Stimulated activated naive B cell treated with anti-CD40 and anti-IgM and Interleukin-4, amounts not matched to agents 10 μg/mL and 1 μg/mL and 100 μg/mL, for 72 hours (primary cell): ENCODE data around the gene NDST4.

Experiments
- ATAC-seq, 2 donors: fragments of 150-1000 bp; cut with Tn5 transposase; replicated peaks; 2 replicates each; pipeline ENCODE4 v1.10.0; 2021; ENCODE audit warnings: moderate library complexity in 1 of 2
- DNase-seq: peaks from one replicate; pipeline ENCODE4 v3.0.0; 2021
- H3K27ac Mint-ChIP-seq: one replicate; pipeline ENCODE4 v1.8.0; 2022; ENCODE audit warnings: mild to moderate bottlenecking, mixed read lengths
- H3K27me3 Mint-ChIP-seq, 2 donors: one replicate each; pipeline ENCODE4 v1.8.0; 2022; ENCODE audit warnings: mixed read lengths in 2 of 2
- H3K36me3 Mint-ChIP-seq, 2 donors: one replicate each; pipeline ENCODE4 v1.8.0; 2022; ENCODE audit warnings: mixed read lengths in 2 of 2, mild to moderate bottlenecking in 1 of 2
- H3K4me1 Mint-ChIP-seq, 2 donors: one replicate each; pipeline ENCODE4 v1.8.0; 2022; ENCODE audit warnings: mixed read lengths in 2 of 2, mild to moderate bottlenecking in 1 of 2
- H3K4me3 Mint-ChIP-seq, 2 donors: one replicate each; pipeline ENCODE4 v1.8.0; 2022; ENCODE audit warnings: mild to moderate bottlenecking in 2 of 2, mixed read lengths in 2 of 2, moderate library complexity in 1 of 2
- H3K9me3 Mint-ChIP-seq, 2 donors: one replicate each; pipeline ENCODE4 v1.8.0; 2022; ENCODE audit warnings: mixed read lengths in 2 of 2, mild to moderate bottlenecking in 1 of 2

The NDST4 gene

GRCh38 chr4:115108850-115109249, 4.6 kb downstream of the NDST4 start:
- Mint-ChIP-seq H3K27me3 (no peaks in the 10 kb centered on the region), H3K4me3 (no peak overlapping the region), H3K9me3 (no peaks in the 10 kb centered on the region), H3K4me1 (no peaks in the 10 kb centered on the region), H3K27ac (no peak overlapping the region), H3K36me3 (no peaks in the 10 kb centered on the region)
- DNase-seq: no peak
- no peak for ATAC-seq

- Mint-ChIP-seq H3K9me3 (no peaks in the 10 kb centered on the region), H3K27ac (no peak overlapping the region), H3K4me1 (no peaks in the 10 kb centered on the region), H3K4me3 (no peak overlapping the region), H3K27me3 (no peaks in the 10 kb centered on the region), H3K36me3 (no peaks in the 10 kb centered on the region)
- ATAC-seq (no peak), DNase-seq (no peak)
Observed at GRCh38 chr4:115107411-115107810, 6.0 kb downstream of the NDST4 start.

- H3K4me1 Mint-ChIP-seq: no peaks in the 10 kb centered on the region
- DNase-seq (no peak), ATAC-seq (no peak)
- no peaks in the 10 kb centered on the region for H3K27me3 Mint-ChIP-seq
- H3K36me3 Mint-ChIP-seq: no peaks in the 10 kb centered on the region
- no peaks in the 10 kb centered on the region for H3K9me3 Mint-ChIP-seq
- no peak overlapping the region for H3K4me3 Mint-ChIP-seq
- no peak overlapping the region for H3K27ac Mint-ChIP-seq
Observed at GRCh38 chr4:115101675-115102074, 11.7 kb downstream of the NDST4 start.

GRCh38 chr4:115090483-115091075, 22.8 kb downstream of the NDST4 start:
- H3K27me3 Mint-ChIP-seq: no peaks in the 10 kb centered on the region
- H3K4me3 Mint-ChIP-seq: no peak overlapping the region
- no peaks in the 10 kb centered on the region for H3K9me3 Mint-ChIP-seq
- H3K4me1 Mint-ChIP-seq: no peaks in the 10 kb centered on the region
- H3K36me3 Mint-ChIP-seq: no peaks in the 10 kb centered on the region
- no peak overlapping the region for H3K27ac Mint-ChIP-seq
- DNase-seq (no peak), ATAC-seq (peak in 1 of 2 donors; percentile 36)

GRCh38 chr4:115082633-115083032, 30.8 kb downstream of the NDST4 start:
- H3K4me3 Mint-ChIP-seq: no peak overlapping the region
- H3K27ac Mint-ChIP-seq: no peak overlapping the region
- ATAC-seq: no peak
- DNase-seq: no peak
- H3K36me3 Mint-ChIP-seq: no peaks in the 10 kb centered on the region
- peaks cover 7 to 8% of the 10 kb centered on the region in 2 donors for H3K9me3 Mint-ChIP-seq
- no peaks in the 10 kb centered on the region for H3K4me1 Mint-ChIP-seq
- no peaks in the 10 kb centered on the region for H3K27me3 Mint-ChIP-seq

- peaks cover 1 to 3% of the 10 kb centered on the region in 2 donors for H3K9me3 Mint-ChIP-seq
- H3K36me3 Mint-ChIP-seq: no peaks in the 10 kb centered on the region
- no peaks in the 10 kb centered on the region for H3K27me3 Mint-ChIP-seq
- H3K27ac Mint-ChIP-seq: no peak overlapping the region
- no peaks in the 10 kb centered on the region for H3K4me1 Mint-ChIP-seq
- ATAC-seq (no peak), DNase-seq (no peak)
- no peak overlapping the region for H3K4me3 Mint-ChIP-seq
Observed at GRCh38 chr4:115076691-115077090, 36.7 kb downstream of the NDST4 start.

GRCh38 chr4:115058533-115058932, 54.9 kb downstream of the NDST4 start:
- no peaks in the 10 kb centered on the region for H3K4me1 Mint-ChIP-seq
- no peaks in the 10 kb centered on the region for H3K27me3 Mint-ChIP-seq
- H3K9me3 Mint-ChIP-seq: no peaks in the 10 kb centered on the region

GRCh38 chr4:115054836-115055235, 58.6 kb downstream of the NDST4 start:
- Mint-ChIP-seq H3K9me3 (no peaks in the 10 kb centered on the region), H3K27me3 (no peaks in the 10 kb centered on the region), H3K27ac (no peak overlapping the region), H3K36me3 (no peaks in the 10 kb centered on the region), H3K4me3 (no peak overlapping the region), H3K4me1 (no peaks in the 10 kb centered on the region)
- ATAC-seq: no peak
- DNase-seq: no peak

More at GRCh38 chr4:115058533-115058932, 54.9 kb downstream of the NDST4 start:
- Mint-ChIP-seq H3K36me3 (no peaks in the 10 kb centered on the region), H3K4me3 (no peak overlapping the region), H3K27ac (no peak overlapping the region)
- DNase-seq (no peak), ATAC-seq (no peak)

- H3K9me3 Mint-ChIP-seq: no peaks in the 10 kb centered on the region
- no peak for DNase-seq
- no peaks in the 10 kb centered on the region for H3K4me1 Mint-ChIP-seq
- H3K36me3 Mint-ChIP-seq: no peaks in the 10 kb centered on the region
- no peak overlapping the region for H3K27ac Mint-ChIP-seq
- H3K27me3 Mint-ChIP-seq: no peaks in the 10 kb centered on the region
- no peak for ATAC-seq
- no peak overlapping the region for H3K4me3 Mint-ChIP-seq
Observed at GRCh38 chr4:115053313-115053712, 60.1 kb downstream of the NDST4 start.

GRCh38 chr4:115042496-115042895, 70.9 kb downstream of the NDST4 start:
- Mint-ChIP-seq H3K4me1 (no peaks in the 10 kb centered on the region), H3K27me3 (no peaks in the 10 kb centered on the region), H3K27ac (no peak overlapping the region), H3K4me3 (no peak overlapping the region), H3K36me3 (no peaks in the 10 kb centered on the region), H3K9me3 (no peaks in the 10 kb centered on the region)
- ATAC-seq: no peak
- no peak for DNase-seq

- no peak overlapping the region for H3K4me3 Mint-ChIP-seq
- ATAC-seq: no peak
- H3K4me1 Mint-ChIP-seq: no peaks in the 10 kb centered on the region
- H3K36me3 Mint-ChIP-seq: no peaks in the 10 kb centered on the region
- H3K9me3 Mint-ChIP-seq: no peaks in the 10 kb centered on the region
- no peaks in the 10 kb centered on the region for H3K27me3 Mint-ChIP-seq
- no peak for DNase-seq
- no peak overlapping the region for H3K27ac Mint-ChIP-seq
Observed at GRCh38 chr4:115030281-115030680, 83.1 kb downstream of the NDST4 start.

- Mint-ChIP-seq H3K9me3 (no peaks in the 10 kb centered on the region), H3K4me3 (no peak overlapping the region), H3K27ac (no peak overlapping the region), H3K27me3 (no peaks in the 10 kb centered on the region), H3K36me3 (no peaks in the 10 kb centered on the region), H3K4me1 (no peaks in the 10 kb centered on the region)
- ATAC-seq (no peak), DNase-seq (no peak)
Observed at GRCh38 chr4:115028682-115029410, 84.6 kb downstream of the NDST4 start.

GRCh38 chr4:114999880-115000279, 113.5 kb downstream of the NDST4 start:
- H3K4me3 Mint-ChIP-seq: no peak overlapping the region
- H3K9me3 Mint-ChIP-seq: no peaks in the 10 kb centered on the region
- no peaks in the 10 kb centered on the region for H3K27me3 Mint-ChIP-seq
- no peak for ATAC-seq
- no peaks in the 10 kb centered on the region for H3K36me3 Mint-ChIP-seq
- no peaks in the 10 kb centered on the region for H3K4me1 Mint-ChIP-seq
- H3K27ac Mint-ChIP-seq: no peak overlapping the region
- DNase-seq: no peak

- DNase-seq (no peak), ATAC-seq (no peak)
- no peaks in the 10 kb centered on the region for H3K9me3 Mint-ChIP-seq
- H3K4me3 Mint-ChIP-seq: no peak overlapping the region
- no peaks in the 10 kb centered on the region for H3K36me3 Mint-ChIP-seq
- H3K4me1 Mint-ChIP-seq: no peaks in the 10 kb centered on the region
- no peak overlapping the region for H3K27ac Mint-ChIP-seq
- no peaks in the 10 kb centered on the region for H3K27me3 Mint-ChIP-seq
Observed at GRCh38 chr4:114998316-114998715, 115.1 kb downstream of the NDST4 start.

GRCh38 chr4:114997576-114998247, 115.7 kb downstream of the NDST4 start:
- DNase-seq (no peak), ATAC-seq (no peak)
- Mint-ChIP-seq H3K36me3 (no peaks in the 10 kb centered on the region), H3K4me3 (no peak overlapping the region), H3K4me1 (no peaks in the 10 kb centered on the region), H3K27me3 (no peaks in the 10 kb centered on the region), H3K9me3 (no peaks in the 10 kb centered on the region), H3K27ac (no peak overlapping the region)
